Motor neuron (in vitro differentiated cells): ENCODE measurements around the gene DPP10. TPM values are rescaled to one million over a fixed set of nuclear protein-coding genes. Genes with fewer than 3 reads are reported as not detected.
A peak's percentile ranks its signal among the peaks of the same experiment; 100 is the strongest.
"Not testable (repeated sequence)": the region's sequence is repeated elsewhere in the genome, so short reads cannot be mapped to it uniquely, and the experiment has no call there.

Experiments used
- ATAC-seq, 8 experiments: fragments of 200-7000 bp; cut with Tn5 transposase; replicated peaks in 6 of 8; 2 replicates each; pipeline ENCODE4 v1.8.0; 2021; ENCODE audit warnings: mild to moderate bottlenecking in 8 of 8, moderate library complexity in 8 of 8
- H3K27ac ChIP-seq, 2 donors: fragments of 250-450 bp; sonication (Bioruptor Pico); 2 replicates each; pipeline ENCODE4 v1.9.0; 2021; ENCODE audit warnings: antibody characterized with exemption in 2 of 2, mild to moderate bottlenecking in 2 of 2, moderate library complexity in 1 of 2
- H3K4me1 ChIP-seq, 2 donors: fragments of 250-450 bp; sonication (Bioruptor Pico); replicated peaks in 1 of 2; 2 replicates each; pipeline ENCODE4 v1.6.1; 2021; ENCODE audit warnings: antibody characterized with exemption in 2 of 2, mild to moderate bottlenecking in 2 of 2, moderate library complexity in 1 of 2
- H3K4me3 ChIP-seq, 5 donors: fragments of 250-450 bp; sonication (Bioruptor Pico); 2 replicates each; pipeline ENCODE4 v1.9.0; 2021; ENCODE audit warnings: antibody characterized with exemption in 5 of 5, mild to moderate bottlenecking in 5 of 5, moderate library complexity in 4 of 5
- WGBS, 10 experiments: fragments of 450-650 bp; shearing (Covaris generic); methylation state at CpG; one replicate each; pipeline ENCODE4 v1.0.0; 2022; 5-methylcytosine and 5-hydroxymethylcytosine counted together
- in situ Hi-C, 9 experiments: fragments of 400-800 bp; cut with MboI; loops; one replicate each; pipeline ENCODE4 v1.15.0; 2021; ENCODE audit warnings: low sequenced_read_pairs in 9 of 9, low pct_unique_long_range_greater_than_20kb in 2 of 9; ENCODE audit not compliant: unreplicated experiment in 9 of 9
- total RNA-seq, 8 experiments: library from RNA; unstranded; fragments of 300-600 nt; gene quantifications; 2 replicates each; pipeline versions ENCODE4 v1.2.3 to v1.2.4, GENCODE V29; 2022

DPP10 gene
- total RNA-seq, 8 experiments from 2014 or later = 0.36 to 11.2 (median 6.7) TPM; not detected in 1

DNA sequence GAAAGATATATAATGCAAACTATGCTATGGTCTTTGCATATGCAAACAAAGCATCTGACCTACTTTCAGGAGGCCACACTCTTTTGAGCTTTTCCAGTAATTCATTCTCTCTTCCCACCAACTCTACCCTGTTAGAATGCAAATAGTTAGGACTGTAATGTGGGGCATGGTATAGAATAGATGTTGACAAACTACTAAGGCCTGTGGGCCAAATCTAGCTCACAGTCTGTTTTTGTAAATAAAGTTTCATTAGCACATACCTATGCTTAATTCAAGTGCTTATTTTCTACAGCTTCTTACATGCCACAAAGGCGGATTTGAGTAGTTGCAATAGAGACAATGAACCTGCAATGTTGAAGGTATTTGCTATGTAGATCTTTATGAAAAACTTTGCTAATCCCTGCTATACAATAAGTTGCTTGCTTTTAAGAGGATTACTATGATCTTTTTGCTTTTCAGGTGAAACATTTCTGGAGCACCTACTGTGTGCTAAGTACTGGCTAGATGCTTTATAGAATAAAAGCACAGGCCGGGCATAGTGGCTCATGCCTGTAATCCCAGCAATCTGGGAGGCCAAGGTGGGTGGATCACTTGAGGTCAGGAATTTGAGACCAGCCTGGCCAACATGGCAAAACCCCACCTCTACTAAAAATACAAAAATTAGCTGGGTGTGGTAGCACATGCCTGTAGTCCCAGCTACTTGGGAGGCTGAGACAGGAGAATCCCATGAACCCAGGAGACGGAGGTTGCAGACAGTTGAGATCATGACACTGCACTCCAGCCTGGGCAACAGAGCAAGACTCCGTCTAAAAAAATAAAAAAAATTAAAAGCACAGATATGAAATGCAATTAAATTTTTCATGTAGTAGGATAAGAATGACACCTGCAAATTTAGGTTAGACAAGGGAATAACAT lies 267.8 kb downstream of the DPP10 start:
- in situ Hi-C loops = no loop called here
- Histone ChIP-seq H3K27ac (no peak overlapping the region), H3K4me3 (no peak overlapping the region), H3K4me1 (peaks cover 7 to 10% of the 10 kb centered on the region in 2 donors)
- 0 to 97% (median 92%) methylated on average over 2 to 4 of the region's 4 CpGs; no CpG with 5 or more reads in 2 of the 10 experiments for WGBS, 10 experiments
- peak in 1 of 8 experiments; percentile 85 for ATAC-seq

DNA sequence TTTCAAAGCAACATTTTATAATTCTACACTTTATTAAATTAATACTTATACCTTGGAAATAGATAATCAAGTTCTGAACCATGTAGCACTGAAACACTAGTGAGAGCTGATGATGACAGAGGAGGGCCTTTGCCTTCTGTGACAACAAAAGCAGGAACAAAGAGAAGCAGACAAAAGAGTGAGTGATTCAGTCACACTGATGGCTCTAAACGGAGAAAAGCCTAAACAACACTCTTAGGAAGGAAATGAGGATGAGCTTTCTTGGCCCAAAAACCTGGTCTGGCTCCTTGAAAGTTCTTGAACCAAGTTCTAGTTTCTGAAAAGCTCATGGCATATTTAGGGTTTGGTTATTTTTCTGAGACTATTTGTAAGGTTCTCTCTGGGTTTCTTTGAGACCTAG lies 271.9 kb downstream of the DPP10 start:
- Histone ChIP-seq H3K27ac (no peak overlapping the region), H3K4me1 (peaks cover 7 to 10% of the 10 kb centered on the region in 2 donors), H3K4me3 (no peak overlapping the region)
- WGBS, 10 experiments = 0% methylated on average over 1 of the region's 1 CpG; no CpG with 5 or more reads in 7 of the 10 experiments
- ATAC-seq = peak in 5 of 8 experiments; percentile 48 to 76 (median 65)
- in situ Hi-C loops = no loop called here

- peaks cover 7 to 10% of the 10 kb centered on the region in 2 donors for H3K4me1 ChIP-seq
- no peak for ATAC-seq
- H3K4me3 ChIP-seq = no peak overlapping the region
- 0 to 38% (median 10%) methylated on average over 1 to 4 of the region's 4 CpGs for WGBS, 10 experiments
- in situ Hi-C loops = no loop called here
- H3K27ac ChIP-seq = no peak overlapping the region
Observed at GRCh38 chr2:114717049-114717448, 274.6 kb downstream of the DPP10 start.

- no peak for ATAC-seq
- WGBS, 10 experiments = 0 to 100% (median 52%) methylated on average over 1 of the region's 1 CpG; no CpG with 5 or more reads in 4 of the 10 experiments
- no peak overlapping the region for H3K27ac ChIP-seq
- no peak overlapping the region for H3K4me3 ChIP-seq
- no peaks in the 10 kb centered on the region for H3K4me1 ChIP-seq
- in situ Hi-C loops = no loop called here
Observed at GRCh38 chr2:114724454-114724853, 282.0 kb downstream of the DPP10 start.

GRCh38 chr2:114727012-114727411 lies 284.6 kb downstream of the DPP10 start:
- Histone ChIP-seq H3K4me1 (no peaks in the 10 kb centered on the region), H3K27ac (no peak overlapping the region), H3K4me3 (no peak overlapping the region)
- in situ Hi-C loops = no loop called here
- 0 to 71% (median 49%) methylated on average over 1 to 3 of the region's 3 CpGs; no CpG with 5 or more reads in 4 of the 10 experiments for WGBS, 10 experiments
- peak in 1 of 8 experiments; percentile 25 for ATAC-seq

GRCh38 chr2:114728372-114728771 lies 285.9 kb downstream of the DPP10 start:
- H3K27ac ChIP-seq = no peak overlapping the region
- no peak overlapping the region for H3K4me3 ChIP-seq
- WGBS, 10 experiments = 0 to 96% (median 50%) methylated on average over 2 to 3 of the region's 4 CpGs; no CpG with 5 or more reads in 2 of the 10 experiments
- no peak for ATAC-seq
- H3K4me1 ChIP-seq = no peaks in the 10 kb centered on the region
- in situ Hi-C loops = no loop called here

- Histone ChIP-seq H3K4me1 (no peaks in the 10 kb centered on the region), H3K27ac (no peak overlapping the region), H3K4me3 (no peak overlapping the region)
- in situ Hi-C loops = no loop called here
- peak in 2 of 8 experiments; percentile 21 to 36 for ATAC-seq
- WGBS, 10 experiments = 4 to 100% (median 65%) methylated on average over 1 to 5 of the region's 5 CpGs
Observed at GRCh38 chr2:114729026-114729425, 286.6 kb downstream of the DPP10 start.

DNA sequence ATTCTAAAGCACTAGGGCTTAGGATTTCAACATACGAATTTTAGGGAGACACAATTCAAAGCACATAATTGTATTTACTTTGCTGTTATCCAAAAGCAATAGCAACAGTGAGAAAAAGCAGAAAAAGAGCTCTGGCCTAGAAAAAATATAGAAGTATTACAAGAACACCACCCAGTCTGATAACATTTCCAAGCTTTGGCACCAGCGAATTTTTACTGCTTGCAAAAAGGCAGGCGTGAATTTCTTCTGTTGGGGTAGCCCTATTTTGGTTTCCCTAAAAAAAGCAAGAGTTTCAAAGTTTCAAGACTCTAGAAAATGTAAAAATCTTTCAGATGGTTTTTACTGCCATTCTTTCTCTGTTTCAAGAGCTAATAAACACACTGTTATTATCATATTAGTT lies 292.7 kb downstream of the DPP10 start:
- no peak for ATAC-seq
- Histone ChIP-seq H3K4me3 (no peak overlapping the region), H3K4me1 (no peaks in the 10 kb centered on the region), H3K27ac (no peak overlapping the region)
- 0 to 92% (median 61%) methylated on average over 2 to 3 of the region's 3 CpGs for WGBS, 10 experiments
- in situ Hi-C loops = no loop called here

GRCh38 chr2:114742245-114742644 lies 299.8 kb downstream of the DPP10 start:
- WGBS, 10 experiments = 0 to 94% (median 50%) methylated on average over 1 of the region's 1 CpG; no CpG with 5 or more reads in 1 of the 10 experiments
- in situ Hi-C loops = no loop called here
- ATAC-seq = no peak
- Histone ChIP-seq H3K4me1 (no peaks in the 10 kb centered on the region), H3K4me3 (no peak overlapping the region), H3K27ac (no peak overlapping the region)

DNA sequence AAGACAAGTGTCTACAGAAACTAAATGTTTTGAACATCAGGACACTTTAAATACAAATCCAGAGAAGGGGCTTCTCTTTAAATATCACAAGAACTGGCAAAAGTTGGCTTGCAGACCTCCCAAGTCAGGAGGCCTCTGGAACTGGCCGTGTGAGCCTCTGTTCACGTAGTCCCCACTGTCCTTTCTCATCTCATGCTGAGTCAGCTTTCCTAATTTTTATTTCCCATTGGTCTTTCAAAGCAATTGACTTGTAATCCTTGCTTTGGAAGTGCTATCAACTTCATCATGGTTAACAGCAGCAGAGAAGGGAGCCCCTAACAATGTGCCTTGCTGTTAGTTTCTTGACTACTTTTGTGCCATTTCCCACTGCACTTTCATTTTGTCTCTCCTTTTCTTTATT lies 303.3 kb downstream of the DPP10 start:
- no peak overlapping the region for H3K27ac ChIP-seq
- no peak for ATAC-seq
- in situ Hi-C loops = no loop called here
- H3K4me3 ChIP-seq = no peak overlapping the region
- H3K4me1 ChIP-seq = no peaks in the 10 kb centered on the region
- whole genome bisulfite sequencing, 10 experiments = 8 to 63% (median 38%) methylated on average over 2 of the region's 2 CpGs; no CpG with 5 or more reads in 3 of the 10 experiments

- in situ Hi-C loops, H3K4me1 ChIP-seq, H3K27ac ChIP-seq, H3K4me3 ChIP-seq, ATAC-seq: not testable (repeated sequence)
- 6 to 100% (median 80%) methylated on average over 2 to 3 of the region's 5 CpGs; no CpG with 5 or more reads in 1 of the 10 experiments for WGBS, 10 experiments
Observed at GRCh38 chr2:114748175-114748574, 305.7 kb downstream of the DPP10 start.

DNA sequence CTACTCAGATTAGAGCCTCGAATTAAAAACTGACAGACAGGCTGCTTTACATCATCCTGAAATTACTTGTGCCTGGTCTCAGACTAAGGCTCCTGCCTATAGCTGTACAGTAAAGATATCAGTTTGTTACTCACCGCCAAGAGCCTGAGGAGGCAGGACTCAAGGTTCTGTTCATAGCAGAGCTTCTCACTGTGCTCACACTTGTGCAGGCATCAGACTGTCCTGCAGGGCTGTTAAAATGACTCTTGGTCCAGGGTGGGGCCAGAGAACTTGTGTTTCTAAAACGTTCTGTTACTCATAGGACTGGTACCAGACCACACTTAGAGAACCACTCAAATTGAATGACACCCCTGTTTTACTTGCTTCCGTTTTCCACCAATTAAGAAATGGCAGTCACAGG lies 310.0 kb downstream of the DPP10 start:
- Histone ChIP-seq H3K4me3 (no peak overlapping the region), H3K27ac (no peak overlapping the region), H3K4me1 (no peaks in the 10 kb centered on the region)
- in situ Hi-C loops = no loop called here
- 0 to 100% (median 69%) methylated on average over 1 to 4 of the region's 4 CpGs; no CpG with 5 or more reads in 1 of the 10 experiments for WGBS, 10 experiments
- no peak for ATAC-seq

DNA sequence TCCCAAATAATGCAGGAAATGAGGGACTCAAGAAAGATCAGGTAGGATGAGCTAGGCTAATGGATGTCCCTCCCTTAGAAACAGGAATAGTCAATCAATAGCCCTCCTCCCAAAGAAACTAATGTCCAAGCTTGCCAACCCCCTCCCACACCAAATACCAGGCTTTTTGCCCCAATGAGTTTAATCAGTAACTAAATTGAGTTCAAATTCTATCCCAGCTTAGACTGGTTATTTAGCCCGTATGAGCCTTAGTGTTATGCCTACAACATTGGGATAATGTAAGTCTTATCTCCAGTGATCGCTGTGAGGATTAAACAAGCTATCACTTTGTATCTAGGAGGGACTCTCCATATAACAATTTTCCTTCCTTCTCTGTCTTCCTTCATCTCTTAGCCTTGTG lies 310.7 kb downstream of the DPP10 start:
- in situ Hi-C loops = no loop called here
- WGBS, 10 experiments = 21 to 100% (median 59%) methylated on average over 1 to 2 of the region's 2 CpGs; no CpG with 5 or more reads in 4 of the 10 experiments

More for the DNA sequence above, 310.7 kb downstream of the DPP10 start:
- Histone ChIP-seq H3K4me1 (no peaks in the 10 kb centered on the region), H3K4me3 (no peak overlapping the region), H3K27ac (no peak overlapping the region)
- ATAC-seq = no peak
